Activated CD4-positive, CD25-positive, alpha-beta regulatory T cell treated with anti-CD3 and anti-CD28 coated beads, Interleukin-2, amount 50 U/mL, for 24 hours (primary cell): ENCODE measurements around the gene TYROBP.
"Not testable (repeated sequence)": the region's sequence is repeated elsewhere in the genome, so short reads cannot be mapped to it uniquely, and the experiment has no call there.

Experiments used
- ATAC-seq, 2 donors: fragments of 150-1000 bp; cut with Tn5 transposase; one replicate each; pipeline ENCODE4 v1.10.0; 2021; ENCODE audit warnings: mild to moderate bottlenecking in 1 of 2, moderate library complexity in 1 of 2

The TYROBP gene

GRCh38 chr19:35899547-35900214 is 8.4 kb downstream of the TYROBP start:
- peak; percentile 75 to 77 for ATAC-seq

- ATAC-seq: no peak
These were observed 9.6 kb downstream of the TYROBP start for GRCh38 chr19:35898499-35898809.

- ATAC-seq: no peak
These were observed 10.2 kb downstream of the TYROBP start for GRCh38 chr19:35897706-35898451.

- no peak for ATAC-seq
These were observed 11.5 kb downstream of the TYROBP start for GRCh38 chr19:35896643-35897040.

- no peak for ATAC-seq
These were observed 12.0 kb downstream of the TYROBP start for GRCh38 chr19:35895911-35896642.

GRCh38 chr19:35894342-35894741 is 13.8 kb downstream of the TYROBP start:
- no peak for ATAC-seq

GRCh38 chr19:35891819-35892218 is 16.3 kb downstream of the TYROBP start:
- ATAC-seq: not testable (repeated sequence)

GRCh38 chr19:35890113-35890650 is 17.9 kb downstream of the TYROBP start:
- no peak for ATAC-seq

- no peak for ATAC-seq
These were observed 18.6 kb downstream of the TYROBP start for GRCh38 chr19:35889370-35890112.

- ATAC-seq: no peak
These were observed 19.7 kb downstream of the TYROBP start for GRCh38 chr19:35888398-35888797.

GRCh38 chr19:35887197-35887596 is 20.9 kb downstream of the TYROBP start:
- ATAC-seq: no peak

- no peak for ATAC-seq
These were observed 22.2 kb downstream of the TYROBP start for GRCh38 chr19:35885904-35886303.

GRCh38 chr19:35885225-35885738 is 22.8 kb downstream of the TYROBP start:
- no peak for ATAC-seq

GRCh38 chr19:35883882-35884281 is 24.2 kb downstream of the TYROBP start:
- ATAC-seq: no peak

- peak; percentile 38 to 54 for ATAC-seq
These were observed 25.8 kb downstream of the TYROBP start for GRCh38 chr19:35882114-35882832.

- ATAC-seq: peak; percentile 73 to 79
These were observed 28.3 kb downstream of the TYROBP start for GRCh38 chr19:35879770-35880317.

GRCh38 chr19:35879068-35879467 is 29.0 kb downstream of the TYROBP start:
- ATAC-seq: no peak

GRCh38 chr19:35874392-35874930 is 33.6 kb downstream of the TYROBP start:
- ATAC-seq: no peak

GRCh38 chr19:35872180-35872579 is 35.9 kb downstream of the TYROBP start:
- no peak for ATAC-seq

- ATAC-seq: no peak
These were observed 36.5 kb downstream of the TYROBP start for GRCh38 chr19:35871611-35872010.

GRCh38 chr19:35870798-35871197 is 37.3 kb downstream of the TYROBP start:
- ATAC-seq: no peak
